Gastroesophageal sphincter (tissue), 3 donors: ENCODE data around the gene PPIL4.
"Not testable (repeated sequence)": the region's sequence is repeated elsewhere in the genome, so short reads cannot be mapped to it uniquely, and the experiment has no call there.

ENCODE experiments used
- CTCF ChIP-seq, 4 experiments: fragments of 200-600 bp in 2 of 4; fragments of 450-650 bp in 2 of 4; sonication (generic) in 1 of 4; IDR thresholded peaks; one replicate each; pipeline ENCODE4 v1.5.1; 2017 to 2019; ENCODE audit warnings: antibody characterized with exemption in 4 of 4, mild to moderate bottlenecking in 2 of 4, moderate library complexity in 2 of 4
- POLR2A ChIP-seq, 2 donors: fragments of 450-650 bp; IDR thresholded peaks; one replicate each; pipeline ENCODE4 v1.6.1; 2017; ENCODE audit warnings: antibody characterized with exemption in 2 of 2, mild to moderate bottlenecking in 2 of 2, moderate library complexity in 1 of 2
- POLR2AphosphoS5 ChIP-seq: sonication (generic); formaldehyde crosslinking; IDR thresholded peaks from one replicate; pipeline ENCODE4 v1.6.1; 2017; ENCODE audit warnings: antibody characterized with exemption

DNA sequence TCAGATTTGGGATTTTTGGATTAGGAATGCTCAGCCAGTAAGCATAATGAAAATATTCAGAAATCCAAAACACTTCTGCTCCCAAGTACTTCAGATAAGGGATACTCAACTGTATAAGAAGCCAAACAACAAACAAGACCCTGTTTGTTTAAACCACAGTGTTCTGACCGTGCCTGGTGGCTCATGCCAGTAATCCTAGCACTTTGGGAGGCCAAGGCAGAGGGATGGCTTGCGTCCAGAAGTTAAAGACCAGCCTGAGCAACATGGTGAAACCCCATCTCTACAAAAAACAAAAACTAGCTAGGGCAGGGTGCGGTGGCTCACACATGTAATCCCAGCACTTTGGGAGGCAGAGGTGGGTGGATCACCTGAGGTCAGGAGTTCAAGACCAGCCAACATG is 85.6 kb downstream of the PPIL4 start:
- TF ChIP-seq CTCF (IDR thresholded peaks at IDR 0.05); POLR2AphosphoS5; POLR2A (IDR thresholded peaks at IDR 0.05): not testable (repeated sequence)
